ENCODE measurements around the gene RAD18. TPM values are rescaled to one million over a fixed set of nuclear protein-coding genes. Genes with fewer than 3 reads are reported as not detected.

RAD18 gene
- polyA plus RNA-seq, 1 of the 3 experiments (the other 2 are of a cell fraction): 5.7 TPM

DNA sequence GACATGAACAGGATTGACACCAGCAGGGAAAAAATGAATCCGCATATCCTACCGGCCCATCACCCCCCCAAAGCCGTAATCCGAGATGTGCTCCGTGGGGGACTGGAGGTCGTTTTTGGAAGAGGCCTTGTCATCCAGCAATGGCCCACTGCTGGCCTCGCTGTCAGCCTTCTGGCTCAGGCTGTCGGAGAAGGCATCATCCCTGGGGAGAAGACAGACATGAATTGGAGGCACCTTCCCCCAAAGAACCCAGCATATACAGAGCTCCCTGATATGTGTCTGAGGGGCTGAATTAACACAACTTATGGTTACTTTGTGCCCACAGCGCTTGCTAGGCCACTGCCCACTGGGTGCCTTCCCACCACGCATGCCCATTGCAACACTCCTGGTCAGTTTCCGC, 29.6 kb upstream of the RAD18 start:
- H3F3A ChIP-seq (replicated peaks; ENCODE audit: insufficient read depth): no peaks in the 10 kb centered on the region
- H3K36me3 ChIP-seq (replicated peaks in 1 of 2; ENCODE audit: control insufficient read depth in 1 of 2, insufficient read depth in 2 of 2, low read length in 1 of 2): no peaks in the 10 kb centered on the region
- ChIA-PET POLR2A (no interaction called here), CTCF (interaction anchor here (7.2 to 10.5 kb wide), 3 partner anchors 18 to 311 kb away, joined by 42 to 151 read pairs (median 150); no protein-coding TSS in a partner anchor)
- DNase-seq: no peak
- H3K4me2 ChIP-seq: no peak overlapping the region
- no peaks in the 10 kb centered on the region for H3K9me2 ChIP-seq
- TF ChIP-seq MAX (IDR thresholded peaks at IDR 0.05; ENCODE audit: low read depth) (no peak), REST (IDR thresholded peaks at IDR 0.05; ENCODE audit: low read depth, low read length) (no peak), ELF1 (IDR thresholded peaks at IDR 0.05) (no peak), NFIC (IDR thresholded peaks at IDR 0.05; ENCODE audit: borderline replicate concordance) (no peak), CHD2 (IDR thresholded peaks at IDR 0.05; ENCODE audit: low read length, partially characterized antibody) (no peak), MXI1 (IDR thresholded peaks at IDR 0.05; ENCODE audit: low read depth, low read length) (no peak), TEAD4 (IDR thresholded peaks at IDR 0.05; ENCODE audit: borderline replicate concordance, insufficient read depth) (no peak), CTCF (IDR thresholded peaks at IDR 0.05) (no peak), YY1 (IDR thresholded peaks at IDR 0.05; ENCODE audit: low read depth) (no peak), USF1 (IDR thresholded peaks at IDR 0.05; ENCODE audit: borderline replicate concordance, low read depth) (no peak)
- H3K9ac ChIP-seq: no peak overlapping the region
- WGBS (ENCODE audit: low lambda C conversion rate): 67% methylated on average over 8 of the region's 11 CpGs
- H3K9me3 ChIP-seq: no peaks in the 10 kb centered on the region
- no peak overlapping the region for H2AFZ ChIP-seq (ENCODE audit: low read depth)
- peaks cover 0 to 4% of the 10 kb centered on the region in 2 experiments; a peak in 1 of 4 replicates for H3K4me1 ChIP-seq (ENCODE audit: control insufficient read depth in 1 of 2, insufficient read depth in 2 of 2, low read depth in 1 of 2, low read length in 1 of 2)
- H3K4me3 ChIP-seq (ENCODE audit: low read depth in 2 of 2, low read length in 1 of 2): no peak overlapping the region
- no peaks in the 10 kb centered on the region for H3K27me3 ChIP-seq (ENCODE audit: insufficient read depth)
- H3K79me2 ChIP-seq (ENCODE audit: insufficient read depth): no peaks in the 10 kb centered on the region
- H3K27ac ChIP-seq (ENCODE audit: low read depth in 2 of 2, low read length in 1 of 2): no peak overlapping the region
- H4K20me1 ChIP-seq (ENCODE audit: insufficient read depth): no peaks in the 10 kb centered on the region

- Histone ChIP-seq H4K20me1 (ENCODE audit: insufficient read depth) (no peaks in the 10 kb centered on the region), H3K9me3 (no peaks in the 10 kb centered on the region), H3K9ac (no peak overlapping the region), H3K4me1 (ENCODE audit: control insufficient read depth in 1 of 2, insufficient read depth in 2 of 2, low read depth in 1 of 2, low read length in 1 of 2) (peaks cover 0 to 4% of the 10 kb centered on the region in 2 experiments; a peak in 1 of 4 replicates), H3K36me3 (replicated peaks in 1 of 2; ENCODE audit: control insufficient read depth in 1 of 2, insufficient read depth in 2 of 2, low read length in 1 of 2) (no peaks in the 10 kb centered on the region), H3K27me3 (ENCODE audit: insufficient read depth) (no peaks in the 10 kb centered on the region), H3K4me3 (ENCODE audit: low read depth in 2 of 2, low read length in 1 of 2) (no peak overlapping the region), H2AFZ (ENCODE audit: low read depth) (no peak overlapping the region), H3K9me2 (no peaks in the 10 kb centered on the region), H3F3A (replicated peaks; ENCODE audit: insufficient read depth) (no peaks in the 10 kb centered on the region), H3K4me2 (no peak overlapping the region), H3K27ac (ENCODE audit: low read depth in 2 of 2, low read length in 1 of 2) (no peak overlapping the region), H3K79me2 (ENCODE audit: insufficient read depth) (no peaks in the 10 kb centered on the region)
- no peak for DNase-seq
- POLR2A ChIA-PET: no interaction called here
- CTCF ChIA-PET: interaction anchor here (7.2 to 10.5 kb wide), 3 partner anchors 18 to 311 kb away, joined by 42 to 151 read pairs (median 150); no protein-coding TSS in a partner anchor
- TF ChIP-seq GABPA (IDR thresholded peaks at IDR 0.05; ENCODE audit: low read depth) (no peak), RXRA (IDR thresholded peaks at IDR 0.05; ENCODE audit: borderline replicate concordance, low read depth) (no peak), MEF2A (IDR thresholded peaks at IDR 0.05; ENCODE audit: borderline replicate concordance, low read depth) (no peak), MAX (IDR thresholded peaks at IDR 0.05; ENCODE audit: low read depth) (no peak), EZH2phosphoT487 (IDR thresholded peaks at IDR 0.05; ENCODE audit: borderline replicate concordance, low read depth) (no peak), PBX3 (IDR thresholded peaks at IDR 0.05) (no peak), TCF12 (IDR thresholded peaks at IDR 0.05) (no peak), TEAD4 (IDR thresholded peaks at IDR 0.05; ENCODE audit: borderline replicate concordance, insufficient read depth) (no peak), CTCF (IDR thresholded peaks at IDR 0.05) (no peak)
- 81% methylated on average over 4 of the region's 4 CpGs for WGBS (ENCODE audit: low lambda C conversion rate)
These were observed 28.9 kb upstream of the RAD18 start for GRCh38 chr3:8992199-8992598.

Data from SK-N-SH (cell line).